Ovary (tissue), 9 donors: ENCODE data around the gene GPD2. TPM values are rescaled to one million over a fixed set of nuclear protein-coding genes. Genes with fewer than 3 reads are reported as not detected.

Source experiments
- DNase-seq, 5 donors: peaks; one replicate each; pipeline ENCODE4 v3.0.0-alpha.2; 2019 to 2020
- H3K27ac ChIP-seq, 2 donors: fragments of 200-600 bp; one replicate each; pipeline versions ENCODE4 v1.5.1 to v1.8.0; 2019 to 2022
- H3K27me3 ChIP-seq: fragments of 200-600 bp; one replicate; pipeline ENCODE4 v1.8.0; 2022
- H3K36me3 ChIP-seq: fragments of 200-600 bp; sonication (generic); one replicate; pipeline ENCODE4 v1.5.1; 2019
- H3K4me1 ChIP-seq: one replicate; pipeline ENCODE4 v1.8.1; 2013; ENCODE audit warnings: mild to moderate bottlenecking, moderate library complexity; ENCODE audit not compliant: insufficient read depth
- H3K4me3 ChIP-seq: fragments of 200-600 bp; sonication (generic); one replicate; pipeline ENCODE4 v1.5.1; 2017
- H3K9me3 ChIP-seq, 2 donors: fragments of 200-600 bp in 1 of 2; sonication (generic) in 1 of 2; one replicate each; pipeline versions ENCODE4 v1.5.1 to v1.8.1; 2013 to 2019; ENCODE audit warnings: mild to moderate bottlenecking in 1 of 2, moderate library complexity in 1 of 2
- EP300 ChIP-seq: sonication (generic); formaldehyde crosslinking; IDR thresholded peaks from one replicate; pipeline ENCODE4 v1.6.1; 2017; ENCODE audit warnings: antibody characterized with exemption
- POLR2A ChIP-seq: fragments of 450-650 bp; IDR thresholded peaks from one replicate; pipeline ENCODE4 v1.6.1; 2017; ENCODE audit warnings: antibody characterized with exemption, mild to moderate bottlenecking, moderate library complexity
- WGBS, 3 donors: extraction: QIAGEN DNeasy Blood & Tissue Kit in 1 of 3; methylation state at CpG; one replicate each; pipeline versions ENCODE4 v1.1.5 to v1.1.7; 2013 to 2017; 5-methylcytosine and 5-hydroxymethylcytosine counted together
- intact Hi-C, 4 donors: fragments of 100-400 bp; cut with DNase I; formaldehyde crosslinking; loops; one replicate each; pipeline versions ENCODE4 v1.11.0 to v1.15.1; 2022 to 2023
- polyA plus RNA-seq, 2 donors: library from polyadenylated mRNA; stranded (reverse); fragments of 200-250 nt in 1 of 2; fragments of 350-450 nt in 1 of 2; fragmentation: Illumina TruSeq in 1 of 2; extraction: RNeasy Lipid Tissue Mini Kit (QIAGEN cat#74804) in 1 of 2; gene quantifications; one replicate each; pipeline ENCODE4 v1.2.3, GENCODE V29; 2013 to 2014
- total RNA-seq, 7 donors: library from RNA; depleted of rRNA in 2 of 7; stranded (reverse); fragments of >200 nt in 2 of 7; fragmentation: NEBNext Ultra II Directional in 3 of 7; extraction: Animal tissue kit (Norgen Biotek cat#: 25700) in 3 of 7; gene quantifications; one replicate each; pipeline versions ENCODE4 v1.1.0 to v1.2.4, GENCODE V29; 2016 to 2023
- TF ChIP-seq, protein P1 (sequence below), 3 donors: fragments of 450-650 bp in 2 of 3; fragments of 200-600 bp in 1 of 3; IDR thresholded peaks; one replicate each; pipeline versions ENCODE4 v1.5.1 to v1.8.0; 2016 to 2022; ENCODE audit warnings: antibody characterized with exemption in 3 of 3, mild to moderate bottlenecking in 1 of 3
- donor health status: DM: no; HTN: no; CAD: no; lungs with moderate emphysema.
- donor health status: DM: no; HTN: no; CAD: no.
- donor health status: Bipolar disorder and iron deficiency.
- donor health status: DM: yes; HTN: yes; CAD: no.
- donor health status: DM: no; HTN: no; CAD: no.
- donor health status: DM: yes; HTN: yes; CAD: no.

GPD2 gene
- total and polyA plus RNA-seq, 9 donors = 6.7 to 61.7 (median 24.5) TPM

DNA sequence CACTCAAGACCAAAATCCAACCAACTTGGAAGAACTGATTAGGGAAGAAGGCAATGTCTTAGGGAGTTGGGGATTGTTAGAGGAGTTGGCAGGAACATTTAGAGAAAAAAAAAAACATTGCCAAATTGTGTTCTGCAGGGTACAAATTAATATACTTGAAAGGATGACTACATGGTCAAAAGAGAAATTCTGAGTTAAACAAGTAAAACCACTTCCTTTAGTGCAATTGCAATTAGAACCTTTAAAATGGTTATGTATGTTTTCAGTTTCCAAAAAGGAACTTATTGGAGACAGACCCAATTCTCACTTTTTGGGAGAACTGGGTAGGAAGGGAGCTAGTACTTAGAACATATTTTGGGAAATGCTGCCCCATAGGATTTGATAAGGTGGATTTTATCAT lies 137.9 kb downstream of the GPD2 start:
- no peak for DNase-seq
- Histone ChIP-seq H3K9me3 (no peaks in the 10 kb centered on the region), H3K27me3 (no peaks in the 10 kb centered on the region), H3K4me1 (no peaks in the 10 kb centered on the region), H3K27ac (no peak overlapping the region), H3K36me3 (no peaks in the 10 kb centered on the region), H3K4me3 (no peak overlapping the region)
- TF ChIP-seq EP300 (no peak), POLR2A (no peak)
- TF ChIP-seq, protein P1, sequence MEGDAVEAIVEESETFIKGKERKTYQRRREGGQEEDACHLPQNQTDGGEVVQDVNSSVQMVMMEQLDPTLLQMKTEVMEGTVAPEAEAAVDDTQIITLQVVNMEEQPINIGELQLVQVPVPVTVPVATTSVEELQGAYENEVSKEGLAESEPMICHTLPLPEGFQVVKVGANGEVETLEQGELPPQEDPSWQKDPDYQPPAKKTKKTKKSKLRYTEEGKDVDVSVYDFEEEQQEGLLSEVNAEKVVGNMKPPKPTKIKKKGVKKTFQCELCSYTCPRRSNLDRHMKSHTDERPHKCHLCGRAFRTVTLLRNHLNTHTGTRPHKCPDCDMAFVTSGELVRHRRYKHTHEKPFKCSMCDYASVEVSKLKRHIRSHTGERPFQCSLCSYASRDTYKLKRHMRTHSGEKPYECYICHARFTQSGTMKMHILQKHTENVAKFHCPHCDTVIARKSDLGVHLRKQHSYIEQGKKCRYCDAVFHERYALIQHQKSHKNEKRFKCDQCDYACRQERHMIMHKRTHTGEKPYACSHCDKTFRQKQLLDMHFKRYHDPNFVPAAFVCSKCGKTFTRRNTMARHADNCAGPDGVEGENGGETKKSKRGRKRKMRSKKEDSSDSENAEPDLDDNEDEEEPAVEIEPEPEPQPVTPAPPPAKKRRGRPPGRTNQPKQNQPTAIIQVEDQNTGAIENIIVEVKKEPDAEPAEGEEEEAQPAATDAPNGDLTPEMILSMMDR (IDR thresholded peaks at IDR 0.05) = no peak
- intact Hi-C loops = no loop called here

GRCh38 chr2:156576005-156576404 lies 139.8 kb downstream of the GPD2 start:
- H3K27ac ChIP-seq = no peak overlapping the region
- no peaks in the 10 kb centered on the region for H3K36me3 ChIP-seq
- intact Hi-C loops = no loop called here
- H3K4me3 ChIP-seq = no peak overlapping the region
- no peaks in the 10 kb centered on the region for H3K4me1 ChIP-seq
- WGBS, 3 donors = 64 to 97% (median 65%) methylated on average over 3 of the region's 3 CpGs
- H3K9me3 ChIP-seq = no peaks in the 10 kb centered on the region
- DNase-seq = no peak
- H3K27me3 ChIP-seq = no peaks in the 10 kb centered on the region
- TF ChIP-seq POLR2A = no peak
- TF ChIP-seq, protein P1 (IDR thresholded peaks at IDR 0.05) = no peak
- TF ChIP-seq EP300 = no peak

GRCh38 chr2:156580501-156580900 lies 144.3 kb downstream of the GPD2 start:
- Histone ChIP-seq H3K4me3 (no peak overlapping the region), H3K27me3 (no peaks in the 10 kb centered on the region), H3K4me1 (no peaks in the 10 kb centered on the region), H3K9me3 (no peaks in the 10 kb centered on the region), H3K36me3 (no peaks in the 10 kb centered on the region), H3K27ac (no peak overlapping the region)
- DNase-seq = no peak
- TF ChIP-seq EP300 (no peak), POLR2A (no peak)
- TF ChIP-seq, protein P1 (IDR thresholded peaks at IDR 0.05) = no peak
- intact Hi-C loops = no loop called here

- 91 to 97% (median 96%) methylated on average over 2 of the region's 2 CpGs for WGBS, 3 donors
- DNase-seq = no peak
- H3K36me3 ChIP-seq = no peaks in the 10 kb centered on the region
- H3K27me3 ChIP-seq = no peaks in the 10 kb centered on the region
- H3K27ac ChIP-seq = no peak overlapping the region
- intact Hi-C loops = no loop called here
- H3K4me3 ChIP-seq = no peak overlapping the region
- H3K4me1 ChIP-seq = no peaks in the 10 kb centered on the region
- TF ChIP-seq POLR2A = no peak
- TF ChIP-seq, protein P1 (IDR thresholded peaks at IDR 0.05) = no peak
- no peak for TF ChIP-seq EP300
- no peaks in the 10 kb centered on the region for H3K9me3 ChIP-seq
Observed at GRCh38 chr2:156581280-156581679, 145.1 kb downstream of the GPD2 start.

DNA sequence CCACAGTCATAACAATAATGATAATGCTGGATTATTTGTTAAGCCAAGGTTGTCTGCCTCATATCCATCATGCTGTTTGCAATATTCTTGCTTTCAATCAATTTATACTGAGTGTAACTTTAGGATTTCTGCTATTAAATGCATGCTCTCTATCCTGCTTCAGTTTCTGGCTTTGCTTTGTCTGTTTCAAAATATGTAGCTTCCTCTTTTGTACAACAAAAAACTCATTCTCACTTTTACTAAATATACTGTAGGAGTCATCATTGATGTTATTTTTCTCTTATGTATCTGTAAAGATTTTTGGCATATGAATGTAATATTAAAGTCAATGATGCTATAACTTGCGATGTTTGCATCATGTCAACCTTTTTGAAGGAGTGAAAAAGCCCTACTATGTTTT lies 149.3 kb downstream of the GPD2 start:
- no peaks in the 10 kb centered on the region for H3K36me3 ChIP-seq
- no peak for DNase-seq
- intact Hi-C loops = no loop called here
- no peaks in the 10 kb centered on the region for H3K9me3 ChIP-seq
- H3K4me1 ChIP-seq = no peaks in the 10 kb centered on the region
- TF ChIP-seq, protein P1 (IDR thresholded peaks at IDR 0.05) = no peak
- no peak for TF ChIP-seq EP300
- no peak for TF ChIP-seq POLR2A
- H3K27me3 ChIP-seq = no peaks in the 10 kb centered on the region
- 93 to 99% (median 98%) methylated on average over 1 of the region's 1 CpG for WGBS, 3 donors
- H3K27ac ChIP-seq = no peak overlapping the region
- no peak overlapping the region for H3K4me3 ChIP-seq
